GM12892 (cell line): ENCODE data around the gene ACR.

Source experiments
- POLR2A ChIP-seq: IDR thresholded peaks from 2 replicates; pipeline ENCODE4 v1.6.1; 2011; ENCODE audit warnings: low read depth, low read length, control low read depth
- POLR2AphosphoS5 ChIP-seq: IDR thresholded peaks from 2 replicates; pipeline ENCODE4 v1.6.1; 2011; ENCODE audit warnings: low read depth, low read length, control low read depth
- TAF1 ChIP-seq: IDR thresholded peaks from 2 replicates; pipeline ENCODE4 v1.6.1; 2011; ENCODE audit warnings: low read depth, mild to moderate bottlenecking, control low read depth, low read length, borderline replicate concordance

DNA sequence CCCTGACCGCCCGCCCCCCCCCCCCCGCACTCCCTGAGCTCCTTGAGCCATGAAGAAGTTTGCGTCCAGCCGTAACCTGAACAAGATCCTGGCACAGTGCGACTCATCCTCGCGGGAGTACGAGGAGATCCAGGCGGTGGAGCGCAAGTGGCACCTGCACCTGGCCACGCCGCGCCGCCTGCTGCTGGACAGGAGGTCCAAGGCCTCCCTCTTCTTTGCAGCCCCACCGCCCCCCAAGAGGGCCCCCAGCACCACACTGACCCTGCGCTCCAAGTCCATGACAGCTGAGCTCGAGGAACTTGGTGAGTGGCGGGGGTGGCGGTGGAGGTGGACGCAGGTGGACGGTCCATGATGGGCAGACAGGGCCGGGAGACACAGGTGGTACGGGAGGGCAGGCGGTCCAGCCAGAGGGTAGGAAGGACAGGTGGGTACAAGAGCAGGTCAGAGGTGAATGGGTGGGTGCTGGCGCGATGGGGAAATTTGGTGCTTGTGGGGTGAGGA is 32.1 kb upstream of the ACR start:
- TF ChIP-seq POLR2AphosphoS5 (no peak), POLR2A (no peak), TAF1 (no peak)
